Lower leg skin (tissue), 4 donors: ENCODE results near the gene COX6A2. TPM values are rescaled to one million over a fixed set of nuclear protein-coding genes. Genes with fewer than 3 reads are reported as not detected.

Source experiments
- DNase-seq, 2 donors: peaks; one replicate each; pipeline ENCODE4 v3.0.0-alpha.2; 2019; ENCODE audit warnings: low spot score in 2 of 2
- H3K4me3 ChIP-seq: fragments of 200-600 bp; sonication (generic); 2 replicates; pipeline ENCODE4 v1.5.1; 2017; ENCODE audit warnings: mild to moderate bottlenecking, low read depth; ENCODE audit not compliant: poor library complexity, severe bottlenecking
- CTCF ChIP-seq, 3 donors: fragments of 450-650 bp; IDR thresholded peaks; one replicate each; pipeline ENCODE4 v1.5.1; 2016; ENCODE audit warnings: antibody characterized with exemption in 3 of 3, mild to moderate bottlenecking in 3 of 3, moderate library complexity in 2 of 3
- POLR2A ChIP-seq, 2 donors: fragments of 450-650 bp; IDR thresholded peaks; one replicate each; pipeline ENCODE4 v1.6.1; 2016 to 2017; ENCODE audit warnings: antibody characterized with exemption in 2 of 2, mild to moderate bottlenecking in 1 of 2, moderate library complexity in 1 of 2
- WGBS, 2 donors: methylation state at CpG; one replicate each; pipeline ENCODE4 v1.1.5; 2018; 5-methylcytosine and 5-hydroxymethylcytosine counted together
- intact Hi-C: fragments of 100-400 bp; cut with DNase I; formaldehyde crosslinking; loops from one replicate; pipeline ENCODE4 v1.15.0; 2023; ENCODE audit warnings: low total_unique reads
- total RNA-seq, 4 donors: library from RNA; depleted of rRNA; stranded (reverse); fragments of >200 nt; gene quantifications; one replicate each; pipeline ENCODE4 v1.1.0, GENCODE V29; 2016

Gene COX6A2
- total RNA-seq, 4 donors from 2014 or later, result not detected

DNA sequence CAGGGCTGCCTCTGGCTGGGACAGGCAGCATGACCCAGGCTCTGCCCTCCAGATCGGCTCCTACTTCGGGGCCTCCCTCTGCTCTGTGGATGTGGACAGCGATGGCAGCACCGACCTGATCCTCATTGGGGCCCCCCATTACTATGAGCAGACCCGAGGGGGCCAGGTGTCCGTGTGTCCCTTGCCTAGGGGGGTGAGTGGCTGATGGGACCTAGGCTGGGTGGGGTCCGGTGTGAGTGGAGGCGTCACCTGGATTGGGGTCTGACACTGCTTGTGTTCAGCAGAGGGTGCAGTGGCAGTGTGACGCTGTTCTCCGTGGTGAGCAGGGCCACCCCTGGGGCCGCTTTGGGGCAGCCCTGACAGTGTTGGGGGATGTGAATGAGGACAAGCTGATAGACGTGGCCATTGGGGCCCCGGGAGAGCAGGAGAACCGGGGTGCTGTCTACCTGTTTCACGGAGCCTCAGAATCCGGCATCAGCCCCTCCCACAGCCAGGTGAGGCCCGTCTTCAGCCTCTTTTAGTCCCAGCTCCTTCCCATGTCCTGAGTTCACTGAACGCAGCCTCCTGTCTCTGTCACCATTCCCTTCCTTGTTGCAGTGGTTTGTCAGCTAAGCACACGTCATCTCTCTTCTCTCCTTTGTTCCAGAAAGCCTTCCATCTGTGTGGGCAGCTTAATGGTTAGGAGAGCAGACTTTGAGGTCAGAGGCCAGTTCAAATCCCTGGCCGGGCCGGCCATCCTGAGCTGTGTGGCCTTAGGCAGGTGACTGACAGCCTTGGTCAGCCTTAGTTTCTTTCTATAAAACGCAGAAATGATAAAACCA, 16.9 kb downstream of the COX6A2 start:
- DNase-seq, result no peak
- no peak overlapping the region for H3K4me3 ChIP-seq
- 77 to 81% methylated on average over 22 of the region's 22 CpGs for WGBS, 2 donors
- TF ChIP-seq CTCF (IDR thresholded peaks at IDR 0.05), result no peak
- no peak for TF ChIP-seq POLR2A (IDR thresholded peaks at IDR 0.05)
- intact Hi-C loops, result no loop called here

GRCh38 chr16:31410082-31410481, 18.1 kb downstream of the COX6A2 start:
- DNase-seq, result no peak
- 70 to 71% methylated on average over 8 to 9 of the region's 9 CpGs for WGBS, 2 donors
- TF ChIP-seq CTCF (IDR thresholded peaks at IDR 0.05), result no peak
- no peak for TF ChIP-seq POLR2A (IDR thresholded peaks at IDR 0.05)
- intact Hi-C loops, result no loop called here
- H3K4me3 ChIP-seq, result no peak overlapping the region

GRCh38 chr16:31409433-31409832, 18.7 kb downstream of the COX6A2 start:
- WGBS, 2 donors, result 55 to 62% methylated on average over 3 of the region's 3 CpGs
- intact Hi-C loops, result no loop called here
- TF ChIP-seq CTCF (IDR thresholded peaks at IDR 0.05), result no peak
- TF ChIP-seq POLR2A (IDR thresholded peaks at IDR 0.05), result no peak
- no peak overlapping the region for H3K4me3 ChIP-seq
- no peak for DNase-seq

DNA sequence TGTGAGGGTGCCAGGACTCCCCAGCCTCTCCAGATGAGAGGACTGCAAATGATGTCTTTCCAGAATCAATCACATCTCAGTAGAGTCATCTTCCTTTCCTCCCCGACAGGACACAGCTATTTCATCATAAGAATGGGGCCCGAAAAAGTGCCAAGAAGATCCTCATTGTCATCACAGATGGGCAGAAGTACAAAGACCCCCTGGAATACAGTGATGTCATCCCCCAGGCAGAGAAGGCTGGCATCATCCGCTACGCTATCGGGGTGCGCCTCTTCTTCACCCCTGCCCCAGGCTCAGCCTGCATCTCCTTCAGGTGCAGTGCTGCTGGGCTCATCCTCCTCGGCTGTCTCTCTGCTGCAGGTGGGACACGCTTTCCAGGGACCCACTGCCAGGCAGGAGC, 20.8 kb downstream of the COX6A2 start:
- no peak for TF ChIP-seq POLR2A (IDR thresholded peaks at IDR 0.05)
- no peak for TF ChIP-seq CTCF (IDR thresholded peaks at IDR 0.05)
- no peak overlapping the region for H3K4me3 ChIP-seq
- no peak for DNase-seq
- intact Hi-C loops, result no loop called here
- WGBS, 2 donors, result 78 to 85% methylated on average over 7 to 8 of the region's 8 CpGs

GRCh38 chr16:31404353-31405064, 23.7 kb downstream of the COX6A2 start:
- 60 to 65% methylated on average over 9 of the region's 9 CpGs for WGBS, 2 donors

More at GRCh38 chr16:31404353-31405064, 23.7 kb downstream of the COX6A2 start:
- H3K4me3 ChIP-seq, result no peak overlapping the region
- no peak for DNase-seq
- TF ChIP-seq CTCF (IDR thresholded peaks at IDR 0.05) (no peak), POLR2A (IDR thresholded peaks at IDR 0.05) (no peak)
- intact Hi-C loops, result no loop called here
